Loucy (cell line): Measurements from ENCODE around the gene DENND5B.

ENCODE experiments used
- EZH2phosphoT487 ChIP-seq: fragments of 200-600 bp; IDR thresholded peaks from 2 replicates; pipeline ENCODE4 v1.6.1; 2018; ENCODE audit warnings: antibody characterized with exemption, mild to moderate bottlenecking, moderate library complexity, borderline replicate concordance
- TF ChIP-seq, protein P1 (sequence below): fragments of 200-600 bp; sonication (generic); conservative IDR thresholded peaks from 2 replicates; pipeline ENCODE4 v1.5.1; 2014; ENCODE audit warnings: mild to moderate bottlenecking, antibody characterized with exemption, low read length

DNA sequence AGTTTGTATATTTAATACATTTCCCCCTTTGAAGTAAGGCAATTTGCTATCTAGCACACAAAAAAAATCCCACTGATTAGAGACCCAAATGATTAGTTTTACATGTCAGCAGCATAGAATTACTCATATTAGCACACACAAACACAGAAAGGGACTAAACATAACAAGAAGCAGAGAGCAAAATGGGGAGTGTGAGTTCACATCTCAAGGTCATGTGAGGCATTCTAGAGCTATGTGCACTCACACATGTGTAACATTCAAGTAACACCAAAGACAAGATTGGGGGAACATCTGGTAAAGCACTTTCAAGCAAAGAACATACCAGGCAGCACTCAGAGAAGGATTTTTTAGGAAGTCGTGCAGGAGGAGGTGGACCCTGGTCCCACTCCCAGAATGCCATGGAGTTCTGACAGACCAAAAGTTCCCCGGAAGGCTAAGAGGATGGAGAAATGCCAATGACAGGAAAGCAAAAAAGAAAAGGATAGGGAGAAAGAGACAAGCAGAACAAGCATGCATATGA is 159.2 kb downstream of the DENND5B start:
- TF ChIP-seq, protein P1, sequence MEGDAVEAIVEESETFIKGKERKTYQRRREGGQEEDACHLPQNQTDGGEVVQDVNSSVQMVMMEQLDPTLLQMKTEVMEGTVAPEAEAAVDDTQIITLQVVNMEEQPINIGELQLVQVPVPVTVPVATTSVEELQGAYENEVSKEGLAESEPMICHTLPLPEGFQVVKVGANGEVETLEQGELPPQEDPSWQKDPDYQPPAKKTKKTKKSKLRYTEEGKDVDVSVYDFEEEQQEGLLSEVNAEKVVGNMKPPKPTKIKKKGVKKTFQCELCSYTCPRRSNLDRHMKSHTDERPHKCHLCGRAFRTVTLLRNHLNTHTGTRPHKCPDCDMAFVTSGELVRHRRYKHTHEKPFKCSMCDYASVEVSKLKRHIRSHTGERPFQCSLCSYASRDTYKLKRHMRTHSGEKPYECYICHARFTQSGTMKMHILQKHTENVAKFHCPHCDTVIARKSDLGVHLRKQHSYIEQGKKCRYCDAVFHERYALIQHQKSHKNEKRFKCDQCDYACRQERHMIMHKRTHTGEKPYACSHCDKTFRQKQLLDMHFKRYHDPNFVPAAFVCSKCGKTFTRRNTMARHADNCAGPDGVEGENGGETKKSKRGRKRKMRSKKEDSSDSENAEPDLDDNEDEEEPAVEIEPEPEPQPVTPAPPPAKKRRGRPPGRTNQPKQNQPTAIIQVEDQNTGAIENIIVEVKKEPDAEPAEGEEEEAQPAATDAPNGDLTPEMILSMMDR = no peak
- no peak for TF ChIP-seq EZH2phosphoT487
